HL-60 (cell line): Measurements from ENCODE around the gene FAM169A.

Experiments
- DNase-seq, 2 experiments: peaks; one replicate each; pipeline ENCODE4 v3.0.0-alpha.2; 2010 to 2020; ENCODE audit warnings: low read depth in 1 of 2, low spot score in 1 of 2
- H3K27ac ChIP-seq: fragments of 250-450 bp; sonication (Bioruptor Pico); replicated peaks from 2 replicates; pipeline ENCODE4 v1.5.1; 2020; ENCODE audit warnings: mild to moderate bottlenecking, moderate library complexity
- H3K27me3 ChIP-seq: fragments of 250-450 bp; sonication (Bioruptor Pico); 2 replicates; pipeline ENCODE4 v1.5.1; 2021; ENCODE audit warnings: mild to moderate bottlenecking, moderate library complexity; ENCODE audit not compliant: insufficient read depth, poor library complexity, severe bottlenecking
- H3K4me3 ChIP-seq: replicated peaks from 2 replicates; pipeline ENCODE4 v1.5.1; 2011; ENCODE audit warnings: mild to moderate bottlenecking, control low read depth, low read length; ENCODE audit not compliant: insufficient read depth
- GABPA ChIP-seq: IDR thresholded peaks from 2 replicates; pipeline ENCODE4 v1.6.1; 2012; ENCODE audit warnings: low read depth
- POLR2AphosphoS5 ChIP-seq: IDR thresholded peaks from 2 replicates; pipeline ENCODE4 v1.6.1; 2012; ENCODE audit warnings: low read depth
- SPI1 ChIP-seq: IDR thresholded peaks from 2 replicates; pipeline ENCODE4 v1.6.1; 2012; ENCODE audit warnings: low read depth, mild to moderate bottlenecking, borderline replicate concordance
- TF ChIP-seq, protein P1 (sequence below): IDR thresholded peaks from one replicate; pipeline ENCODE4 v1.5.1; 2011; ENCODE audit warnings: low read length, control low read depth, inconsistent platforms; ENCODE audit not compliant: insufficient read depth
- TF ChIP-seq, protein P2 (sequence below): IDR thresholded peaks from 2 replicates; pipeline ENCODE4 v1.6.1; 2012; ENCODE audit warnings: low read depth; ENCODE audit not compliant: insufficient replicate concordance

FAM169A gene

DNA sequence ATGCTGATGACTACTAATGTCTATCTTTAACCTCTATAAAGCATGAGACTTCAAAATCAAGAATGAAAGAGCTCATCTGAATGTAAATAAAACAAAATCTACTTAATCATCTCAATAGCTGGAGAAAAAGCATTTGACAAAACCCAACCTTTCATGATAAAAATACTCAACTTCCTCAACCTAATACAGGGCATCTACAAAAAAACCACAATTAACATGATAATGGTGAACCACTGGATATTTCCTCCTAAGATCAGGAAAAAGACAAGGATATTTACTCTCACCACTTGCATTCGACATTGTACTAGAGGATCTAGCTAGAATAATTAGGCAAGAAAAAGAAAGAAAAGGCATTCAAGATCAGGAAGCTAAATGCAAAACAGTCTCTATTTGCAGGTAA, 49.3 kb downstream of the FAM169A start:
- no peak overlapping the region for H3K4me3 ChIP-seq
- H3K27ac ChIP-seq: no peak overlapping the region
- no peak for TF ChIP-seq GABPA
- TF ChIP-seq, protein P1, sequence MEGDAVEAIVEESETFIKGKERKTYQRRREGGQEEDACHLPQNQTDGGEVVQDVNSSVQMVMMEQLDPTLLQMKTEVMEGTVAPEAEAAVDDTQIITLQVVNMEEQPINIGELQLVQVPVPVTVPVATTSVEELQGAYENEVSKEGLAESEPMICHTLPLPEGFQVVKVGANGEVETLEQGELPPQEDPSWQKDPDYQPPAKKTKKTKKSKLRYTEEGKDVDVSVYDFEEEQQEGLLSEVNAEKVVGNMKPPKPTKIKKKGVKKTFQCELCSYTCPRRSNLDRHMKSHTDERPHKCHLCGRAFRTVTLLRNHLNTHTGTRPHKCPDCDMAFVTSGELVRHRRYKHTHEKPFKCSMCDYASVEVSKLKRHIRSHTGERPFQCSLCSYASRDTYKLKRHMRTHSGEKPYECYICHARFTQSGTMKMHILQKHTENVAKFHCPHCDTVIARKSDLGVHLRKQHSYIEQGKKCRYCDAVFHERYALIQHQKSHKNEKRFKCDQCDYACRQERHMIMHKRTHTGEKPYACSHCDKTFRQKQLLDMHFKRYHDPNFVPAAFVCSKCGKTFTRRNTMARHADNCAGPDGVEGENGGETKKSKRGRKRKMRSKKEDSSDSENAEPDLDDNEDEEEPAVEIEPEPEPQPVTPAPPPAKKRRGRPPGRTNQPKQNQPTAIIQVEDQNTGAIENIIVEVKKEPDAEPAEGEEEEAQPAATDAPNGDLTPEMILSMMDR: no peak
- no peak for TF ChIP-seq POLR2AphosphoS5
- TF ChIP-seq, protein P2, sequence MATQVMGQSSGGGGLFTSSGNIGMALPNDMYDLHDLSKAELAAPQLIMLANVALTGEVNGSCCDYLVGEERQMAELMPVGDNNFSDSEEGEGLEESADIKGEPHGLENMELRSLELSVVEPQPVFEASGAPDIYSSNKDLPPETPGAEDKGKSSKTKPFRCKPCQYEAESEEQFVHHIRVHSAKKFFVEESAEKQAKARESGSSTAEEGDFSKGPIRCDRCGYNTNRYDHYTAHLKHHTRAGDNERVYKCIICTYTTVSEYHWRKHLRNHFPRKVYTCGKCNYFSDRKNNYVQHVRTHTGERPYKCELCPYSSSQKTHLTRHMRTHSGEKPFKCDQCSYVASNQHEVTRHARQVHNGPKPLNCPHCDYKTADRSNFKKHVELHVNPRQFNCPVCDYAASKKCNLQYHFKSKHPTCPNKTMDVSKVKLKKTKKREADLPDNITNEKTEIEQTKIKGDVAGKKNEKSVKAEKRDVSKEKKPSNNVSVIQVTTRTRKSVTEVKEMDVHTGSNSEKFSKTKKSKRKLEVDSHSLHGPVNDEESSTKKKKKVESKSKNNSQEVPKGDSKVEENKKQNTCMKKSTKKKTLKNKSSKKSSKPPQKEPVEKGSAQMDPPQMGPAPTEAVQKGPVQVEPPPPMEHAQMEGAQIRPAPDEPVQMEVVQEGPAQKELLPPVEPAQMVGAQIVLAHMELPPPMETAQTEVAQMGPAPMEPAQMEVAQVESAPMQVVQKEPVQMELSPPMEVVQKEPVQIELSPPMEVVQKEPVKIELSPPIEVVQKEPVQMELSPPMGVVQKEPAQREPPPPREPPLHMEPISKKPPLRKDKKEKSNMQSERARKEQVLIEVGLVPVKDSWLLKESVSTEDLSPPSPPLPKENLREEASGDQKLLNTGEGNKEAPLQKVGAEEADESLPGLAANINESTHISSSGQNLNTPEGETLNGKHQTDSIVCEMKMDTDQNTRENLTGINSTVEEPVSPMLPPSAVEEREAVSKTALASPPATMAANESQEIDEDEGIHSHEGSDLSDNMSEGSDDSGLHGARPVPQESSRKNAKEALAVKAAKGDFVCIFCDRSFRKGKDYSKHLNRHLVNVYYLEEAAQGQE: no peak
- no peak for TF ChIP-seq SPI1
- no peak for DNase-seq
- H3K27me3 ChIP-seq: no peaks in the 10 kb centered on the region

DNA sequence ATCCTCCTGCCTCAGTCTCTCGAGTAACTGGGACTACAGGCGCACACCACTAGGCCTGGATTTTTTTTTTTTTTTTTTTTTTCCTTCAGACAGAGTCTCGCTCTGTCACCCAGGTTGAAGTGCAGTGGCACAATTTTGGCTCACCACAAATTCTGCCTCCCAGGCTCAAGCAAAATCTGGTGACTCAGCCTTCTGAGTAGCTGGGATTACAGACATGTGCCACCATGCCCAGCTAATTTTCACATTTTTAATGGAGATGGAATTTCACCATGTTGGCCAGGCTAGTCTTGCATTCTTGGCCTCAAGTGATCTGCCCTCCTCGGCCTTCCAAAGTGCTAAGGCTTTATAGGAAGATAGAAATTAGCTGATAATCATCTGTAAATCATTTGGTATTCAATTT, 55.3 kb downstream of the FAM169A start:
- TF ChIP-seq GABPA (no peak), POLR2AphosphoS5 (no peak), SPI1 (no peak)
- TF ChIP-seq, protein P2: no peak
- TF ChIP-seq, protein P1: no peak
- H3K4me3 ChIP-seq: no peak overlapping the region
- H3K27ac ChIP-seq: no peak overlapping the region
- DNase-seq: no peak
- no peaks in the 10 kb centered on the region for H3K27me3 ChIP-seq

DNA sequence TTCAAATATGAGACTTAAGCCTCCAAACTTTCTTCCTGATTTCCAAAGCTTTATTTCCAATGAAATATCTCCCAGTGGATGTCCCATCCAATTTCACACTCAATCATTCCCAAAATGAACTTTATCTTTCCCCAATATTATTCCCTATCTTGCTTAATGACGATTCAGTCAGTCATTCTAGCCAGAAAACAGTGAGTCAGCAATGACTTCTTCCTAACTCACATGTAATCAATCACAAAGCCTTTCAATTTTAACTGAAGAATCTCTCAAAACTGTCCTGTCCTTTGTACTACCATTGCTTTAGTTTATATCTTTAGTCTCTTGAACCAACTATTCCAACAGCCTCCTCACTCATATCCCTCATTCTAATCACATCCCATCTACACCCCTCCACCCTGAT, 64.2 kb downstream of the FAM169A start:
- no peak for DNase-seq
- no peak overlapping the region for H3K27ac ChIP-seq

More for the DNA sequence above, 64.2 kb downstream of the FAM169A start:
- no peak overlapping the region for H3K4me3 ChIP-seq
- H3K27me3 ChIP-seq: no peaks in the 10 kb centered on the region
- TF ChIP-seq, protein P2: no peak
- TF ChIP-seq, protein P1: no peak
- TF ChIP-seq SPI1: no peak
- TF ChIP-seq POLR2AphosphoS5: no peak
- no peak for TF ChIP-seq GABPA
